GM23248 (cell line): Measurements from ENCODE around the gene PTMA. TPM values are rescaled to one million over a fixed set of nuclear protein-coding genes. Genes with fewer than 3 reads are reported as not detected.

Experiments used
- DNase-seq: peaks from one replicate; pipeline ENCODE4 v3.0.0-alpha.2; 2015
- H2AFZ ChIP-seq: fragments of 200-600 bp; sonication (generic); 2 replicates; pipeline ENCODE4 v1.6.1; 2016; ENCODE audit warnings: antibody characterized with exemption
- H3F3A ChIP-seq: fragments of 200-600 bp; sonication (generic); 2 replicates; pipeline ENCODE4 v1.6.1; 2016; ENCODE audit warnings: mild to moderate bottlenecking, antibody characterized with exemption, mixed run types; ENCODE audit not compliant: insufficient read depth
- H3K27ac ChIP-seq: fragments of 200-600 bp; sonication (generic); 2 replicates; pipeline ENCODE4 v1.5.1; 2016; ENCODE audit warnings: mild to moderate bottlenecking
- H3K27me3 ChIP-seq: fragments of 200-600 bp; sonication (generic); replicated peaks from 2 replicates; pipeline ENCODE4 v1.6.1; 2016; ENCODE audit warnings: mild to moderate bottlenecking; ENCODE audit not compliant: insufficient read depth
- H3K36me3 ChIP-seq: fragments of 200-600 bp; sonication (generic); 2 replicates; pipeline ENCODE4 v1.6.1; 2016; ENCODE audit warnings: low read depth, mild to moderate bottlenecking
- H3K4me1 ChIP-seq: fragments of 200-600 bp; sonication (generic); 2 replicates; pipeline ENCODE4 v1.6.1; 2016; ENCODE audit warnings: mild to moderate bottlenecking; ENCODE audit not compliant: insufficient read depth
- H3K4me2 ChIP-seq: fragments of 200-600 bp; sonication (generic); one replicate; pipeline ENCODE4 v1.6.1; 2016; ENCODE audit warnings: mild to moderate bottlenecking; ENCODE audit not compliant: unreplicated experiment
- H3K4me3 ChIP-seq: fragments of 200-600 bp; sonication (generic); 2 replicates; pipeline ENCODE4 v1.5.1; 2016; ENCODE audit warnings: mild to moderate bottlenecking
- H3K79me2 ChIP-seq: fragments of 200-600 bp; sonication (generic); 2 replicates; pipeline ENCODE4 v1.6.1; 2016; ENCODE audit warnings: mild to moderate bottlenecking; ENCODE audit not compliant: insufficient read depth
- H3K9ac ChIP-seq: fragments of 200-600 bp; sonication (generic); 2 replicates; pipeline ENCODE4 v1.6.1; 2016; ENCODE audit warnings: mild to moderate bottlenecking
- H3K9me2 ChIP-seq: fragments of 200-600 bp; sonication (generic); 2 replicates; pipeline ENCODE4 v1.6.1; 2016; ENCODE audit warnings: mixed run types, mild to moderate bottlenecking, moderate library complexity; ENCODE audit not compliant: insufficient read depth
- H3K9me3 ChIP-seq: fragments of 200-600 bp; sonication (generic); one replicate; pipeline ENCODE4 v1.6.1; 2017; ENCODE audit warnings: low read depth
- H4K20me1 ChIP-seq: fragments of 200-600 bp; sonication (generic); 2 replicates; pipeline ENCODE4 v1.6.0; 2016; ENCODE audit not compliant: insufficient read depth
- EZH2 ChIP-seq: fragments of 200-600 bp; sonication (generic); IDR thresholded peaks from 2 replicates; pipeline ENCODE4 v1.6.1; 2018; ENCODE audit warnings: antibody characterized with exemption, mild to moderate bottlenecking; ENCODE audit not compliant: insufficient read depth, poor library complexity, severe bottlenecking
- EZH2phosphoT487 ChIP-seq: fragments of 200-600 bp; sonication (generic); IDR thresholded peaks from 2 replicates; pipeline ENCODE4 v1.6.1; 2018; ENCODE audit warnings: antibody characterized with exemption, moderate library complexity, mild to moderate bottlenecking, low read depth; ENCODE audit not compliant: insufficient read depth
- WGBS, 2 experiments: methylation state at CpG; one replicate each; pipeline ENCODE4 v1.1.6; 2015 to 2017; ENCODE audit warnings: low lambda C conversion rate in 2 of 2, low coverage in 1 of 2; ENCODE audit errors: missing lambda C conversion rate in 2 of 2; 5-methylcytosine and 5-hydroxymethylcytosine counted together
- in situ Hi-C: fragments of 300-500 bp; cut with MboI; formaldehyde crosslinking; loops from 2 replicates; pipeline ENCODE4 v1.15.0; 2020
- polyA plus RNA-seq: library from polyadenylated mRNA; unstranded; fragments of >200 nt; fragmentation: Nextera tagmentation; extraction: Ambion mirVana; gene quantifications from 2 replicates; pipeline ENCODE4 v1.2.1, GENCODE V29; 2016
- small RNA-seq: library from RNA; depleted of rRNA; stranded (forward); fragments of <200 nt; gene quantifications from one replicate; pipeline ENCODE3, GENCODE V24; 2014; ENCODE audit warnings: low read depth, low replicate concordance
- total RNA-seq: library from RNA; depleted of rRNA; stranded (reverse); fragments of >200 nt; shearing (Covaris generic); gene quantifications from 2 replicates; pipeline ENCODE4 v1.2.3, GENCODE V29; 2014; rRNA removed

Gene PTMA
- total and polyA plus RNA-seq, 2 experiments from 2014 or later: 318 to 570 TPM

DNA sequence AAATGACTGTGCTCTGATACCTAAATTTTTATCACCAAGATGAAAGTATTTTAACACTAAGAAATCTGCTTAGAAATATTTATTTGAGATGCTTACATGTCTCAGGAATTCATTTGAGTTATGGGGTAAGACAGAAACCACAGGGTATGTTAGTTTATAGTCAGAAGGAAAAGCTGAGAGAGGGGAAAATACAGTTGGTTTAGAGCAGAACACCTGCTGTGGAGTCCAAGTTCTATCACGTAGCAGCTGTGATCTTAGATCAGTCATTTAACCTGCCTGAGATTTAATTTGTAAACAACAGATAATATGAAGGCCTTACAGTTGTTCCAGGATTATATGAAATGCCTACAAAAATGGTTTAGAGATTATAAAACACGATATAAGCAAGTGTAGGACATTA is 43.7 kb downstream of the PTMA start:
- Histone ChIP-seq H3K27ac (no peak overlapping the region), H3K36me3 (no peaks in the 10 kb centered on the region), H3K79me2 (no peaks in the 10 kb centered on the region), H3K9ac (no peak overlapping the region), H3K9me3 (no peaks in the 10 kb centered on the region), H4K20me1 (no peaks in the 10 kb centered on the region), H3F3A (no peaks in the 10 kb centered on the region), H3K27me3 (no peaks in the 10 kb centered on the region), H3K4me3 (no peak overlapping the region), H3K9me2 (no peaks in the 10 kb centered on the region), H2AFZ (no peak overlapping the region), H3K4me2 (no peak overlapping the region), H3K4me1 (no peaks in the 10 kb centered on the region)
- no peak for TF ChIP-seq EZH2phosphoT487
- TF ChIP-seq EZH2: no peak
- no peak for DNase-seq
- in situ Hi-C loops: no loop called here
- WGBS, 2 experiments: 92 to 98% methylated on average over 2 of the region's 2 CpGs

DNA sequence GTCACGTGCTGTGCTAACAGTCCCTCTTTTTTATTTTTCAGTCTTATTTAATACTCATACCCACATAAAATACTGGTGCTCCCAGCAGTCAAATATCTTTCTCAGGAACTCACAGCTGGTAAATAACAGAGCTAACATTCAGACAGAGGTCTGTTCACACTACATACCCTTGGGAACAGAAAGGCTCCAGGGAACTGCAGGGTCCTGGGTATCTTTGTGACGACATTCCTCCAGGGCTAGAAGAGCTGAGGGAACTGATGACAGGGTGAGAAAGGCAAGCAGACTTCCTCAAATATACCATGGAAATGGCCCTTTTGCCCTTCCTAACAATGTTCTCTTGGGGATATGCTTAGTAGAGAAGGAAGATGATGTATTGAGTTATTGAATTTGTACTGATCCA is 53.4 kb downstream of the PTMA start:
- Histone ChIP-seq H3K27ac (no peak overlapping the region), H3K36me3 (no peaks in the 10 kb centered on the region), H3K27me3 (no peaks in the 10 kb centered on the region), H3K4me2 (no peak overlapping the region), H2AFZ (no peak overlapping the region), H3K79me2 (no peaks in the 10 kb centered on the region), H3K9ac (no peak overlapping the region), H3K4me3 (no peak overlapping the region), H3K9me2 (no peaks in the 10 kb centered on the region), H3K4me1 (no peaks in the 10 kb centered on the region), H3K9me3 (no peaks in the 10 kb centered on the region), H3F3A (no peaks in the 10 kb centered on the region), H4K20me1 (no peaks in the 10 kb centered on the region)
- 91 to 97% methylated on average over 2 of the region's 2 CpGs for WGBS, 2 experiments
- no peak for TF ChIP-seq EZH2
- TF ChIP-seq EZH2phosphoT487: no peak
- no peak for DNase-seq
- in situ Hi-C loops: no loop called here

Small RNA genes lying within 50 kb of the gene (small RNA-seq; reads per million reads assigned to genes)
- gene RF00015: not detected

Other genes starting within 250 kb of the PTMA start
- gene NCL, start 244.0 kb upstream of the PTMA start, total RNA-seq: 113 and 147 TPM in 2 replicates
- 412 and 430 TPM in 2 replicates for gene NCL, start 244.0 kb upstream of the PTMA start, polyA plus RNA-seq
- gene NMUR1, start 178.1 kb upstream of the PTMA start, total RNA-seq: not detected in 2 replicates
- gene NMUR1, start 178.1 kb upstream of the PTMA start, polyA plus RNA-seq: not detected in 2 replicates
- gene TEX44, start 115.7 kb upstream of the PTMA start, total RNA-seq: not detected in 2 replicates
- gene TEX44, start 115.7 kb upstream of the PTMA start, polyA plus RNA-seq: not detected in 2 replicates
- 12.8 and 29.5 TPM in 2 replicates for gene PDE6D, start 72.8 kb downstream of the PTMA start, total RNA-seq
- 34.5 and 36.3 TPM in 2 replicates for gene PDE6D, start 72.8 kb downstream of the PTMA start, polyA plus RNA-seq
- gene COPS7B, start 77.9 kb downstream of the PTMA start, total RNA-seq: 25.2 and 30.4 TPM in 2 replicates
- gene COPS7B, start 77.9 kb downstream of the PTMA start, polyA plus RNA-seq: 29.7 and 31.4 TPM in 2 replicates
- gene NPPC, start 217.9 kb downstream of the PTMA start, total RNA-seq: not detected in 2 replicates
- 0.26 and 0.29 TPM in 2 replicates for gene NPPC, start 217.9 kb downstream of the PTMA start, polyA plus RNA-seq